Brain microvascular endothelial cell (primary cell): ENCODE measurements around the gene NDUFS8.

Source experiments
- DNase-seq: peaks from one replicate; pipeline ENCODE4 v3.0.0-alpha.2; 2020
- H3K27ac ChIP-seq: fragments of 250-450 bp; sonication (Bioruptor Pico); 2 replicates; pipeline ENCODE4 v1.5.1; 2020; ENCODE audit warnings: mild to moderate bottlenecking, moderate library complexity
- H3K27me3 ChIP-seq: fragments of 250-450 bp; sonication (Bioruptor Pico); replicated peaks from 2 replicates; pipeline ENCODE4 v1.5.1; 2020; ENCODE audit warnings: mild to moderate bottlenecking
- H3K36me3 ChIP-seq: fragments of 250-450 bp; sonication (Bioruptor Pico); replicated peaks from 2 replicates; pipeline ENCODE4 v1.5.1; 2020; ENCODE audit warnings: mild to moderate bottlenecking
- H3K4me3 ChIP-seq: 2 replicates; pipeline ENCODE4 v1.5.1; 2011; ENCODE audit warnings: low read depth, mild to moderate bottlenecking, control low read depth, low read length, moderate library complexity
- CTCF ChIP-seq: IDR thresholded peaks from 2 replicates; pipeline ENCODE4 v1.5.1; 2011; ENCODE audit warnings: low read depth, mild to moderate bottlenecking, moderate library complexity, low read length, control low read depth, inconsistent platforms; ENCODE audit errors: missing control alignments
- in situ Hi-C: cut with HindIII; loops from 2 replicates; pipeline ENCODE4 v1.10.0; 2017; ENCODE audit warnings: low sequenced_read_pairs, low pct_ligation_motif_present

NDUFS8 gene

GRCh38 chr11:68043349-68044144 is 13.1 kb downstream of the NDUFS8 start:
- in situ Hi-C loops = no loop called here
- Histone ChIP-seq H3K36me3 (peaks cover 55% of the 10 kb centered on the region), H3K4me3 (no peak overlapping the region), H3K27ac (peak overlapping the region; percentile 82), H3K27me3 (no peaks in the 10 kb centered on the region)
- TF ChIP-seq CTCF = no peak
- peak; percentile 83 for DNase-seq

- Histone ChIP-seq H3K36me3 (peaks cover 63% of the 10 kb centered on the region), H3K27ac (no peak overlapping the region), H3K4me3 (no peak overlapping the region), H3K27me3 (no peaks in the 10 kb centered on the region)
- TF ChIP-seq CTCF = peak; percentile 22
- DNase-seq = no peak
- in situ Hi-C loops = no loop called here
Observed at GRCh38 chr11:68044145-68044813, 13.8 kb downstream of the NDUFS8 start.

- in situ Hi-C loops = no loop called here
- Histone ChIP-seq H3K4me3 (no peak overlapping the region), H3K27me3 (no peaks in the 10 kb centered on the region), H3K36me3 (peaks cover 69% of the 10 kb centered on the region), H3K27ac (no peak overlapping the region)
- DNase-seq = no peak
- no peak for TF ChIP-seq CTCF
Observed at GRCh38 chr11:68044898-68045351, 14.4 kb downstream of the NDUFS8 start.

- Histone ChIP-seq H3K4me3 (no peak overlapping the region), H3K36me3 (peaks cover 86% of the 10 kb centered on the region), H3K27me3 (no peaks in the 10 kb centered on the region), H3K27ac (no peak overlapping the region)
- no peak for DNase-seq
- no peak for TF ChIP-seq CTCF
- in situ Hi-C loops = no loop called here
Observed at GRCh38 chr11:68047437-68048290, 17.2 kb downstream of the NDUFS8 start.

- DNase-seq = no peak
- H3K4me3 ChIP-seq = no peak overlapping the region
- no peak overlapping the region for H3K27ac ChIP-seq
- H3K36me3 ChIP-seq = peaks cover 80% of the 10 kb centered on the region
- no peak for TF ChIP-seq CTCF
- in situ Hi-C loops = no loop called here
- no peaks in the 10 kb centered on the region for H3K27me3 ChIP-seq
Observed at GRCh38 chr11:68048681-68049508, 18.4 kb downstream of the NDUFS8 start.
